A673 (cell line): ENCODE results near the gene BARX2.

ENCODE experiments used
- EZH2 ChIP-seq: fragments of 200-600 bp; sonication (generic); IDR thresholded peaks from 2 replicates; pipeline ENCODE4 v1.6.1; 2017; ENCODE audit warnings: borderline replicate concordance, low read depth, mild to moderate bottlenecking, mixed read lengths, antibody characterized with exemption, low read length; ENCODE audit not compliant: poor library complexity, severe bottlenecking
- TF ChIP-seq, protein P1 (sequence below): fragments of 300-800, 200-600 bp; sonication (generic); conservative IDR thresholded peaks from 2 replicates; pipeline ENCODE4 v1.5.1; 2017; ENCODE audit warnings: low read depth, mild to moderate bottlenecking, antibody characterized with exemption, low read length, moderate library complexity, mixed read lengths

DNA sequence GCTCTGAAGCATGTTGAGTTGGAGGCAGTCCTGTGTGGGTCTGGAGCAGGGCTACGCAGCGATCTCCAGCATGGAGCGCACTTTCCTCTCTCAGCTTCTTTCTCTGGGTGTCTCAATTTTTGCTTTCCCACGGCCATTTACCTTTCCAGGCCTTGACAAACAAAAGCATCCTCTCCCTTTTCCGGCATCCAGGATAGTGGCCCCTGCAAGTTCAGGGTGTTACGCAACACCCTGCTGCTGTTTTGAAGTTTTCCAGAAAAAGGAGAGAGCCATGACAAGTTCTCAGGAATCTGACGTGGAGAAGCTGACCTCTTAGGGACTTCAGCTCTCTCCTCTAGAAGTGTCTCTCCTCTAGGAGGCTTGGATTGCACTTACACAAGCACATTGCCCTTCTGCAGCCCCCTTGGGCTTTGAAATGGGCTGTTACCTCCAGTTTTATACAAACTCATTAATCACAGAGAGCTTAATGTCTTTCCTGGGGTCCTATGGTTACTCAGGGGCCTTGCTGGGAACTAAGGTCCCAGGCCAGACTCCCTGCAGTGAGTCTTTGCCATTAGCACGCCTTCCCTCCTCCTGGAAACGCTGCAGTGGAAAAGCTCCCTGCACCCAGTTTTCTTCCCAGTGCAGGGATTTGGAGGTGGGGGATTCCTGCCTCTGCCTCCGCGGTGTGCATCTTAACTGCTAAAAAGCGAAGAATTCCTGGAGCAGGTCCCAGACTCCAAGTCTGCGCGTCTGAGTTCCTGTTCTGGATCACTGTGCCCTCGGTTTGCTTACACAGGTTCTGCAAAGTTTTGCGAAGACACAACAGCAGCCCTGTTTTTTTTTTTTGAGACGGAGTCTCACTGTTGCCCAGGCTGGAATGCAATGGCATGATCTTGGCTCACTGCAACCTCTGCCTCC lies 80.4 kb downstream of the BARX2 start:
- TF ChIP-seq, protein P1, sequence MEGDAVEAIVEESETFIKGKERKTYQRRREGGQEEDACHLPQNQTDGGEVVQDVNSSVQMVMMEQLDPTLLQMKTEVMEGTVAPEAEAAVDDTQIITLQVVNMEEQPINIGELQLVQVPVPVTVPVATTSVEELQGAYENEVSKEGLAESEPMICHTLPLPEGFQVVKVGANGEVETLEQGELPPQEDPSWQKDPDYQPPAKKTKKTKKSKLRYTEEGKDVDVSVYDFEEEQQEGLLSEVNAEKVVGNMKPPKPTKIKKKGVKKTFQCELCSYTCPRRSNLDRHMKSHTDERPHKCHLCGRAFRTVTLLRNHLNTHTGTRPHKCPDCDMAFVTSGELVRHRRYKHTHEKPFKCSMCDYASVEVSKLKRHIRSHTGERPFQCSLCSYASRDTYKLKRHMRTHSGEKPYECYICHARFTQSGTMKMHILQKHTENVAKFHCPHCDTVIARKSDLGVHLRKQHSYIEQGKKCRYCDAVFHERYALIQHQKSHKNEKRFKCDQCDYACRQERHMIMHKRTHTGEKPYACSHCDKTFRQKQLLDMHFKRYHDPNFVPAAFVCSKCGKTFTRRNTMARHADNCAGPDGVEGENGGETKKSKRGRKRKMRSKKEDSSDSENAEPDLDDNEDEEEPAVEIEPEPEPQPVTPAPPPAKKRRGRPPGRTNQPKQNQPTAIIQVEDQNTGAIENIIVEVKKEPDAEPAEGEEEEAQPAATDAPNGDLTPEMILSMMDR, result no peak
- no peak for TF ChIP-seq EZH2
